MM.1S (cell line): ENCODE results near the gene MYO1B.

ENCODE experiments used
- DNase-seq: peaks from one replicate; pipeline ENCODE4 v3.0.0-alpha.2; 2015
- H2AFZ ChIP-seq: fragments of 300-600 bp; sonication (generic); 2 replicates; pipeline ENCODE4 v1.6.0; 2016; ENCODE audit warnings: antibody characterized with exemption, low read length
- H3F3A ChIP-seq: fragments of 300-600 bp; sonication (generic); 2 replicates; pipeline ENCODE4 v1.6.1; 2016; ENCODE audit warnings: mild to moderate bottlenecking, antibody characterized with exemption, low read length, moderate library complexity, mixed read lengths; ENCODE audit not compliant: insufficient read depth
- H3K27ac ChIP-seq: fragments of 300-600 bp; sonication (generic); 2 replicates; pipeline ENCODE4 v1.5.1; 2016; ENCODE audit warnings: mild to moderate bottlenecking, low read length
- H3K27me3 ChIP-seq: fragments of 300-600 bp; sonication (generic); replicated peaks from 2 replicates; pipeline ENCODE4 v1.6.0; 2016; ENCODE audit warnings: low read length; ENCODE audit not compliant: insufficient read depth
- H3K36me3 ChIP-seq: fragments of 300-600 bp; sonication (generic); replicated peaks from 2 replicates; pipeline ENCODE4 v1.6.1; 2016; ENCODE audit warnings: mild to moderate bottlenecking, low read length, mixed read lengths; ENCODE audit not compliant: insufficient read depth
- H3K4me1 ChIP-seq: fragments of 300-600 bp; sonication (generic); 2 replicates; pipeline ENCODE4 v1.6.1; 2016; ENCODE audit warnings: low read length, mixed read lengths
- H3K4me2 ChIP-seq: fragments of 300-600 bp; sonication (generic); 2 replicates; pipeline ENCODE4 v1.6.0; 2016; ENCODE audit warnings: low read depth, low read length
- H3K4me3 ChIP-seq: fragments of 300-600 bp; sonication (generic); 2 replicates; pipeline ENCODE4 v1.5.1; 2016; ENCODE audit warnings: low read length, mixed read lengths
- H3K79me2 ChIP-seq: fragments of 300-600 bp; sonication (generic); 2 replicates; pipeline ENCODE4 v1.6.1; 2016; ENCODE audit warnings: mixed run types, low read length, mixed read lengths
- H3K9ac ChIP-seq: fragments of 300-600 bp; sonication (generic); 2 replicates; pipeline ENCODE4 v1.6.1; 2016; ENCODE audit warnings: low read length, mixed read lengths
- H3K9me2 ChIP-seq: fragments of 300-600 bp; sonication (generic); replicated peaks from 2 replicates; pipeline ENCODE4 v1.6.1; 2016; ENCODE audit warnings: mild to moderate bottlenecking, low read length, mixed read lengths; ENCODE audit not compliant: insufficient read depth
- H3K9me3 ChIP-seq: fragments of 300-600 bp; sonication (generic); replicated peaks from 2 replicates; pipeline ENCODE4 v1.6.1; 2016; ENCODE audit warnings: mild to moderate bottlenecking, low read length, mixed read lengths; ENCODE audit not compliant: insufficient read depth
- H4K20me1 ChIP-seq: fragments of 300-600 bp; sonication (generic); 2 replicates; pipeline ENCODE4 v1.6.1; 2016; ENCODE audit warnings: mild to moderate bottlenecking, low read length, moderate library complexity, mixed read lengths; ENCODE audit not compliant: insufficient read depth
- EZH2 ChIP-seq: fragments of 300-600 bp; sonication (generic); optimal IDR thresholded peaks from 2 replicates; pipeline ENCODE3; 2017; ENCODE audit warnings: low read depth, mild to moderate bottlenecking, antibody characterized with exemption, low read length, mixed read lengths
- EZH2phosphoT487 ChIP-seq: fragments of 300-600 bp; sonication (generic); IDR thresholded peaks from 2 replicates; pipeline ENCODE4 v1.6.1; 2018; ENCODE audit warnings: antibody characterized with exemption, low read length
- TF ChIP-seq, protein P1 (sequence below): fragments of 300-600 bp; sonication (generic); IDR thresholded peaks from 2 replicates; pipeline ENCODE4 v1.5.1; 2016; ENCODE audit warnings: antibody characterized with exemption, low read length, mixed read lengths

The MYO1B gene

DNA sequence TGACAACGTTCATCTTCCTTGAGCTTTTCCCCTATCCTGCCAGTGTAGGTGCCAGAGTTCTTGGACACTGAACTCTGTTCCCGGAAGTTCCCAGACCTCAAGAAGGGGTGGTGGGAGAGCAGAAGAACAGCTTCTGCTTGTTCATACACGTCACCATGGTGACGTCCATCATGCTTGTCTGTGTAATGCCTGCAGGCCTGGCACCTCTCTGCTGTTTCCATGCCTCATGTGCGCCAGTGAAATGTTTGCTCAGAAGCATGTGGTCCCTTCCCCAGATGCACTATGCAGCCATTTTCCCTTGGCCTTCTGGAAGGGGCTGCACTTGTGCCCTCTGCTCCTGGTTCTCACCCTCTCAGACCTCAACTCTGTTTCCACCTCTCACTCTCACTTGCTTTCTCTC, 221.9 kb downstream of the MYO1B start:
- Histone ChIP-seq H4K20me1 (no peaks in the 10 kb centered on the region), H3F3A (no peaks in the 10 kb centered on the region), H3K27me3 (no peaks in the 10 kb centered on the region), H3K4me3 (no peak overlapping the region), H3K9me3 (no peaks in the 10 kb centered on the region), H2AFZ (no peak overlapping the region), H3K9ac (no peak overlapping the region), H3K9me2 (no peaks in the 10 kb centered on the region), H3K79me2 (no peaks in the 10 kb centered on the region), H3K27ac (no peak overlapping the region), H3K4me1 (no peaks in the 10 kb centered on the region), H3K4me2 (no peak overlapping the region), H3K36me3 (no peaks in the 10 kb centered on the region)
- no peak for DNase-seq
- TF ChIP-seq, protein P1, sequence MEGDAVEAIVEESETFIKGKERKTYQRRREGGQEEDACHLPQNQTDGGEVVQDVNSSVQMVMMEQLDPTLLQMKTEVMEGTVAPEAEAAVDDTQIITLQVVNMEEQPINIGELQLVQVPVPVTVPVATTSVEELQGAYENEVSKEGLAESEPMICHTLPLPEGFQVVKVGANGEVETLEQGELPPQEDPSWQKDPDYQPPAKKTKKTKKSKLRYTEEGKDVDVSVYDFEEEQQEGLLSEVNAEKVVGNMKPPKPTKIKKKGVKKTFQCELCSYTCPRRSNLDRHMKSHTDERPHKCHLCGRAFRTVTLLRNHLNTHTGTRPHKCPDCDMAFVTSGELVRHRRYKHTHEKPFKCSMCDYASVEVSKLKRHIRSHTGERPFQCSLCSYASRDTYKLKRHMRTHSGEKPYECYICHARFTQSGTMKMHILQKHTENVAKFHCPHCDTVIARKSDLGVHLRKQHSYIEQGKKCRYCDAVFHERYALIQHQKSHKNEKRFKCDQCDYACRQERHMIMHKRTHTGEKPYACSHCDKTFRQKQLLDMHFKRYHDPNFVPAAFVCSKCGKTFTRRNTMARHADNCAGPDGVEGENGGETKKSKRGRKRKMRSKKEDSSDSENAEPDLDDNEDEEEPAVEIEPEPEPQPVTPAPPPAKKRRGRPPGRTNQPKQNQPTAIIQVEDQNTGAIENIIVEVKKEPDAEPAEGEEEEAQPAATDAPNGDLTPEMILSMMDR: no peak
- TF ChIP-seq EZH2 (no peak), EZH2phosphoT487 (no peak)

DNA sequence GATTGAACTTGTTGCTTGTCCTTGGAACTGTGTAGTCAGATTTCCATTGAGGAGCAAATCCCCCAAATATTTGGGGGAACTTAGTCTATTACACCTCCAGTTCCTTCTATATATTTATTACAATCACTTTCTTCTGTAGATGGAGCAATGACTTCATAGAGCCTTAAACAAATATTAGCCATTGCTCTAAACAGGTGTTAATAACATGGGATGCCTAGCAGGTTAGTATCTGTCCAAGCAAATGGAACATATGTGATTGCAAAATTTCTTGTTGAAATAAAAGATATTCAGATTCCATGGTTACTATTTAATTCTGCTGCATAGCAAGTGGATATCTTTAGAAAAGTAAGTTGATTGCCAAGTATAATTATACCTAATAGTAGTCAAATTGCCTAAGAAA, 225.1 kb downstream of the MYO1B start:
- Histone ChIP-seq H3K4me2 (no peak overlapping the region), H3K4me1 (no peaks in the 10 kb centered on the region), H3K4me3 (no peak overlapping the region), H3K27ac (no peak overlapping the region), H3K36me3 (no peaks in the 10 kb centered on the region), H3K79me2 (no peaks in the 10 kb centered on the region), H4K20me1 (no peaks in the 10 kb centered on the region), H2AFZ (no peak overlapping the region), H3K9ac (no peak overlapping the region), H3K9me2 (no peaks in the 10 kb centered on the region), H3K9me3 (no peaks in the 10 kb centered on the region), H3K27me3 (no peaks in the 10 kb centered on the region), H3F3A (no peaks in the 10 kb centered on the region)
- DNase-seq: no peak
- TF ChIP-seq EZH2 (no peak), EZH2phosphoT487 (no peak)
- TF ChIP-seq, protein P1: no peak

DNA sequence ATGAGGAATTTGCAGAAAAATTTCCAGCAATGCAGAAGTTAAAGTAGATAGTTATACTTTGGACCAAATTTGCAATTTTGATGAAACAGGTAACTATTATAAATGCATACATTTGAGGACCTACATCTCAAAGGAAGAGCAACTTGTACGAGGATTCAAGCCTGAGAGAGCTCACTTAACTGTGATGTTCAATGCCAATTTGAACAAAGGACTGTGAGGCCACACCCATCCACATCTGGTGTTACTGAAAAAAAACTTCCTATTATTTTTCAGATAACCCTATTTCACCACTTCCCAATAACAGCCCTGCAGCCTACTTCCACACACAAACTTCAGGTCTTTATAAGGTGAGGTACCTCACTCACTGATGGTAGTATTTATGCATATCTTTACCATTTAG, 229.3 kb downstream of the MYO1B start:
- Histone ChIP-seq H2AFZ (no peak overlapping the region), H3F3A (no peaks in the 10 kb centered on the region), H3K4me3 (no peak overlapping the region), H3K4me1 (no peaks in the 10 kb centered on the region), H4K20me1 (no peaks in the 10 kb centered on the region), H3K4me2 (no peak overlapping the region), H3K9me2 (no peaks in the 10 kb centered on the region), H3K9ac (no peak overlapping the region), H3K36me3 (no peaks in the 10 kb centered on the region), H3K79me2 (no peaks in the 10 kb centered on the region), H3K27me3 (no peaks in the 10 kb centered on the region), H3K9me3 (no peaks in the 10 kb centered on the region), H3K27ac (no peak overlapping the region)
- TF ChIP-seq EZH2 (no peak), EZH2phosphoT487 (no peak)
- TF ChIP-seq, protein P1: no peak
- no peak for DNase-seq
